Measurements from ENCODE around the gene MAX.

Gene MAX

DNA sequence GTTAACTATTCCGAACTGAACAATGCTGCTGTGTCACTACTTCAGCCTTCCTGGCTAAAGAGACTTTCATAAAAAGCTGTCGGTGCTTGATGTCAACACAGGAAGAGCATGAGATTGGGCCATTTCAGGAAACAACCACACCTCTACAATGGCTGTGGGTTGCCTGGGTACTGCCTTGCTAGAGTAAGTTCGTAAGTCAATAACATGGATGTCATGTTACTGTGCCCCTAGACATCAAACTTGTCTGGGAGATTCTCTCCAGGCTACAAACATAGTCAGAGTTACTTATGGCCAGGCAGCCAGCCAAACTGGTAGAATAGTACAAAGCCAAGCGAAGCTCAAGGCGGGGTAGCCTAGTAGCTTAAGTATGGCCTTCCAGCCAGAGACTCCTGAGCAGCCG, 23.1 kb downstream of the MAX start:
- TF ChIP-seq, protein P1, sequence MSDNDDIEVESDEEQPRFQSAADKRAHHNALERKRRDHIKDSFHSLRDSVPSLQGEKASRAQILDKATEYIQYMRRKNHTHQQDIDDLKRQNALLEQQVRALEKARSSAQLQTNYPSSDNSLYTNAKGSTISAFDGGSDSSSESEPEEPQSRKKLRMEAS (IDR thresholded peaks at IDR 0.05; ENCODE audit: low read depth, low read length), result no peak
- TF ChIP-seq MYC (IDR thresholded peaks at IDR 0.05; ENCODE audit: low read depth, low read length) (no peak), POLR2A (IDR thresholded peaks at IDR 0.05; ENCODE audit: extremely low read depth, insufficient read length) (no peak)
- TF ChIP-seq, protein P2, sequence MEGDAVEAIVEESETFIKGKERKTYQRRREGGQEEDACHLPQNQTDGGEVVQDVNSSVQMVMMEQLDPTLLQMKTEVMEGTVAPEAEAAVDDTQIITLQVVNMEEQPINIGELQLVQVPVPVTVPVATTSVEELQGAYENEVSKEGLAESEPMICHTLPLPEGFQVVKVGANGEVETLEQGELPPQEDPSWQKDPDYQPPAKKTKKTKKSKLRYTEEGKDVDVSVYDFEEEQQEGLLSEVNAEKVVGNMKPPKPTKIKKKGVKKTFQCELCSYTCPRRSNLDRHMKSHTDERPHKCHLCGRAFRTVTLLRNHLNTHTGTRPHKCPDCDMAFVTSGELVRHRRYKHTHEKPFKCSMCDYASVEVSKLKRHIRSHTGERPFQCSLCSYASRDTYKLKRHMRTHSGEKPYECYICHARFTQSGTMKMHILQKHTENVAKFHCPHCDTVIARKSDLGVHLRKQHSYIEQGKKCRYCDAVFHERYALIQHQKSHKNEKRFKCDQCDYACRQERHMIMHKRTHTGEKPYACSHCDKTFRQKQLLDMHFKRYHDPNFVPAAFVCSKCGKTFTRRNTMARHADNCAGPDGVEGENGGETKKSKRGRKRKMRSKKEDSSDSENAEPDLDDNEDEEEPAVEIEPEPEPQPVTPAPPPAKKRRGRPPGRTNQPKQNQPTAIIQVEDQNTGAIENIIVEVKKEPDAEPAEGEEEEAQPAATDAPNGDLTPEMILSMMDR (IDR thresholded peaks at IDR 0.05; ENCODE audit: low read depth, low read length), result no peak
- DNase-seq (ENCODE audit: low read depth), result no peak
- H3K4me3 ChIP-seq (ENCODE audit: low read depth, low read length), result no peak overlapping the region

DNA sequence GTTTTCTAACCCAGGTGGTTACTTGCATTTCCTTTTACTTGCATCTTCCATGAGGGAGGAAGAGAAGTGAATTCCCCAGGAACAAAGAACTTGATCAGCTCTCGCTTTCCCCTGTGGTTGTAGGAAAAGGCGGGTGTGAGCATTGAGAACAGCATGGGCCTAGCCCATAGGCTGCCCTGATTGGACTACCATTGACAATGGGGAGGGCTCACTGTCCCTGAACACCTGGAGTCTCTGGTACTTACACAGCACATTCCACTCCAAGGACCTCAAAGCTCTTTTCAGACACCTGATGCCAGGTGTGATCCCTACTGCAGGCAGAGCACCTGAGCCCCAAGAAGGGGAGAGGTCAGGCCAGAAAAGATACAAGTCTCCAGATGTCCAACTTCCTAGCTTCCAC, 25.0 kb downstream of the MAX start:
- no peak for DNase-seq (ENCODE audit: low read depth)
- H3K4me3 ChIP-seq (ENCODE audit: low read depth, low read length), result no peak overlapping the region

DNA sequence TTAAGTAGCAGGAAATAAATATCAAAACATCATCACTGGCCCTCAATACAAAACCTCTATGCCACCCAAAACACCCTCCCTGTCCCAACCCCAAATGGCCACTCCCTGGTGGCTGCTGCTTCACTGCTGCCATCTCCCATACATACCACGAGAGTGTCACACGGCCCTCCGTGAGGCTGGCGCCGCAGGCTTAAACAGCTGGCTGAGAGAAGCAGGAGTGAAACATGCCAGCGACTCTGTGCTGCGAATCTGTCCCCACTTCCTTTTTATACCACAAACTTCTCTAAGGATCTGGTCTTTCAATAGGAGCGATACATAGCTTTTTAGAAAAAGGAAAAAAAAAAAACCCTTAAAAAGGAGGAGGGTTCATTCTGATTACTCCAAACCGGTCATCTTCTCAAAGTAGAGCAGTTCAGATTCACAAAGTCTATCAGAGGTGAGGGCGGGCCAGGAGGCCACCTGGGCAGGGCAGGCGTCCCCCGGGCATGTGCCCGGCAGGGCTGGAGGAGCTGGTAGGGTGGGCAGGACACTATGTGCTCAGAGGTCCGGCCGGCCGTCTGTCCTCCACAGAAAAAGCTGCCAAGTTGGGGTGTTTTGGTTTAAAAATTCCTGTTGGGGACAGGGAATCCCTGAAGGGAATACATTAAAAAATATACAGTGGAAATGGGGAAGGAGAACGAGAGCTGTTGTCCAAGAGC, 26.5 kb downstream of the MAX start:
- no peak for DNase-seq (ENCODE audit: low read depth)
- TF ChIP-seq POLR2A (IDR thresholded peaks at IDR 0.05; ENCODE audit: extremely low read depth, insufficient read length) (no peak), MYC (IDR thresholded peaks at IDR 0.05; ENCODE audit: low read depth, low read length) (no peak)
- TF ChIP-seq, protein P2 (IDR thresholded peaks at IDR 0.05; ENCODE audit: low read depth, low read length), result no peak
- TF ChIP-seq, protein P1 (IDR thresholded peaks at IDR 0.05; ENCODE audit: low read depth, low read length), result no peak
- H3K4me3 ChIP-seq (ENCODE audit: low read depth, low read length), result no peak overlapping the region

More for the DNA sequence above, 25.0 kb downstream of the MAX start:
- TF ChIP-seq POLR2A (IDR thresholded peaks at IDR 0.05; ENCODE audit: extremely low read depth, insufficient read length) (no peak), MYC (IDR thresholded peaks at IDR 0.05; ENCODE audit: low read depth, low read length) (no peak)
- TF ChIP-seq, protein P2 (IDR thresholded peaks at IDR 0.05; ENCODE audit: low read depth, low read length), result no peak
- TF ChIP-seq, protein P1 (IDR thresholded peaks at IDR 0.05; ENCODE audit: low read depth, low read length), result no peak

DNA sequence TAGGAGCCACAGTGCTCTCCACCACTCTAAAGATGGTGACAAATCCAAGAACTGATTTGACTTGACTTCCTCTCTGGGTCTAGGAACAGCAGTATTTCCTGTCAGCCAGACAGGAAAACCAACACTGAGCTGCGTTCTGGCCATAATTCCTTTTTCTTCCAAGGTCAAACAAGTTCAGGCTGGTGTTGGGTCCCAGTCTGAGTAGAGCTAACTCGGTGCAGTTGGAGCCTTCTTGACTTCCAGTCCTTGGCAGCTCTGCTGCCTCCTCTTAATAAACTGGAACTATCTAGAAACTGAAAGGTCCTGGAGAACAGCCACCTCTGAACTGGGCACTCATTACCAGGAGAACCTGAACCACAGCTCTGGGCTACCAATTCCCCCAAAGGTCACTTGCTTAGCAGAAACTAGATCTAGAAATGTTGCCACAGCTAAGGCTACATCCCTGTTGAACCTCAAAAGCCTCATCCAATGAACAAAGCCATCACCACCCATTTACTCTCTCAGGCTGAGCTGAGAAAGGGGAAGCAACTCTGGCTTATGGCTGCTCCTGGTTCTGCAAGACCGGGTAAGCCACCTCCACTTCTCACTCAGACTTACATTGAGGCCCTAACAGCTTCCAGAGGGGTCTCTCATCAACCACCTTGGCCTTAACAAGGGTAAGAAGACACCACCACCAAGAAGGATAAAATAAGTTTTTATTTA, 27.7 kb downstream of the MAX start:
- no peak overlapping the region for H3K4me3 ChIP-seq (ENCODE audit: low read depth, low read length)
- peak; percentile 80 for DNase-seq (ENCODE audit: low read depth)
- TF ChIP-seq, protein P2 (IDR thresholded peaks at IDR 0.05; ENCODE audit: low read depth, low read length), result no peak
- TF ChIP-seq MYC (IDR thresholded peaks at IDR 0.05; ENCODE audit: low read depth, low read length) (no peak), POLR2A (IDR thresholded peaks at IDR 0.05; ENCODE audit: extremely low read depth, insufficient read length) (no peak)
- TF ChIP-seq, protein P1 (IDR thresholded peaks at IDR 0.05; ENCODE audit: low read depth, low read length), result no peak

DNA sequence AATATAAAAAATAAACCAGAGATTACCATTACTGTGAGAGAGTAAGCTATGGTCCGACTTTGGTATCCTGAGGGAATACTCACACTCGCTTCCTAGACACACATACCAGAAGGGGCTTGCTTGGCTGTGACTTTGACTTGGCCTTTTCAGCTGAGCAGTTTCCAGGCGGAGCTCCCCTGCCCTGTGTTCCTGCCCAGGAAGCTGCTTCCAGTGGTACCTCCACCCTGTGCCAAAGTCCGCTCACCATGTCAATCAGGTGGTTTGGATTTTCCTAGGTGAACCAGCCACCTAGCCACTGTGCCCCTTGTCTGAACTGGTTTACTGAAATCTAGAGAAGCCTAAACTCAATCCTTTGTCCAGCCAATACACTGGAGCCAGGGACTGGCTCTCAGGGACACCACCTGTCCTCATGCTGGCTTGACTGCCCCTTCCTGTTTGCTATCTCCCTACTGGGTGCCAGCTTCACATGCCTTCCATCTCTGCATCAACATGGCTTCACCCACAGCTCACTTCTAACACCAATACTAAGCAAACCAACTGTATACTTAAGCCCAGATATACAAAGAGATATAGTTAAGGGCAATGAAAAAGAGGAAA, 28.6 kb downstream of the MAX start:
- TF ChIP-seq, protein P2 (IDR thresholded peaks at IDR 0.05; ENCODE audit: low read depth, low read length), result no peak
- TF ChIP-seq POLR2A (IDR thresholded peaks at IDR 0.05; ENCODE audit: extremely low read depth, insufficient read length) (no peak), MYC (IDR thresholded peaks at IDR 0.05; ENCODE audit: low read depth, low read length) (no peak)
- TF ChIP-seq, protein P1 (IDR thresholded peaks at IDR 0.05; ENCODE audit: low read depth, low read length), result no peak
- DNase-seq (ENCODE audit: low read depth), result no peak
- no peak overlapping the region for H3K4me3 ChIP-seq (ENCODE audit: low read depth, low read length)

Data from NB4 (cell line).